ENCODE measurements around the gene PHKA2.
"Not testable (repeated sequence)": the region's sequence is repeated elsewhere in the genome, so short reads cannot be mapped to it uniquely, and the experiment has no call there.

Gene PHKA2

DNA sequence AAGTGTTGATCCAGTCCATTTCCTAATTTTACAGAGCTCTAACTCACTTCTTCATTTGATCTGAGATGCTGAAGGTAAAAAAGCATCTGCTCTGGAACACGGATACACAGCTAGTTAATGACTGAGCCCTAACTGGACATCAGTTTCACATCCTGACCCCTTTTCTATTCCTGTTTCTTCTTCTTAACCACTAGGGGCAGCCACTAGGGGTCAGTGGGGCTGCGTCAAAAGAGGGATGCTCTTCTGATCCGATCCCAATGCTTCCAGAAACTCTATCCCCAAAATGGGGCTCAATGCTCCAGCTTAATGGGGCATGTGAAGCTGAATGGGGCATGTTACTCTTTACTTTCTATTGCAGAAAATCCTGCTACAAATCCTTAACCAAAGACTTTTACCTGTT, 33.4 kb upstream of the PHKA2 start:
- DNase-seq (ENCODE audit: low spot score) = peak; percentile 20
- POLR2A ChIA-PET (ENCODE audit: low non-redundant PET) = no interaction called here
- TF ChIP-seq, protein P1, sequence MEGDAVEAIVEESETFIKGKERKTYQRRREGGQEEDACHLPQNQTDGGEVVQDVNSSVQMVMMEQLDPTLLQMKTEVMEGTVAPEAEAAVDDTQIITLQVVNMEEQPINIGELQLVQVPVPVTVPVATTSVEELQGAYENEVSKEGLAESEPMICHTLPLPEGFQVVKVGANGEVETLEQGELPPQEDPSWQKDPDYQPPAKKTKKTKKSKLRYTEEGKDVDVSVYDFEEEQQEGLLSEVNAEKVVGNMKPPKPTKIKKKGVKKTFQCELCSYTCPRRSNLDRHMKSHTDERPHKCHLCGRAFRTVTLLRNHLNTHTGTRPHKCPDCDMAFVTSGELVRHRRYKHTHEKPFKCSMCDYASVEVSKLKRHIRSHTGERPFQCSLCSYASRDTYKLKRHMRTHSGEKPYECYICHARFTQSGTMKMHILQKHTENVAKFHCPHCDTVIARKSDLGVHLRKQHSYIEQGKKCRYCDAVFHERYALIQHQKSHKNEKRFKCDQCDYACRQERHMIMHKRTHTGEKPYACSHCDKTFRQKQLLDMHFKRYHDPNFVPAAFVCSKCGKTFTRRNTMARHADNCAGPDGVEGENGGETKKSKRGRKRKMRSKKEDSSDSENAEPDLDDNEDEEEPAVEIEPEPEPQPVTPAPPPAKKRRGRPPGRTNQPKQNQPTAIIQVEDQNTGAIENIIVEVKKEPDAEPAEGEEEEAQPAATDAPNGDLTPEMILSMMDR (conservative IDR thresholded peaks at IDR 0.05; ENCODE audit: low read depth) = peak; percentile 32
- CTCF ChIA-PET = no interaction called here
- H3K27ac ChIP-seq = no peak overlapping the region

DNA sequence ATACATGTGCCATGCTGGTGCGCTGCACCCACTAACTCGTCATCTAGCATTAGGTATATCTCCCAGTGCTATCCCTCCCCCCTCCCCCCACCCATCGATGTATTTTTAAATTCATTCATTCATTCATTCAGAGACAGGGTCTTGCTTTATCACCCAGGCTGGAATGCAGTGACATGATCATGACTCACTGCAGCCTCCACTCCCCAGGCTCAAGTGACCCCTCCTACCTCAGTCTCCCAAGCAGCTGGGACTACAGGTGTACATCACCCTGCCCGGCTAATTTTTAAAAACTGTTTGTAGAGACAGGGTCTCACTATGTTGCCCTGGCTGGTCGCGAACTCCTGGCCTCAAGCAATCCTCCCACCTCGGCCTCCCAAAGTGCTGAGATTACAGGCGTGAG, 32.7 kb upstream of the PHKA2 start:
- DNase-seq (ENCODE audit: low spot score); H3K27ac ChIP-seq; CTCF ChIA-PET; POLR2A ChIA-PET (ENCODE audit: low non-redundant PET): not testable (repeated sequence)

DNA sequence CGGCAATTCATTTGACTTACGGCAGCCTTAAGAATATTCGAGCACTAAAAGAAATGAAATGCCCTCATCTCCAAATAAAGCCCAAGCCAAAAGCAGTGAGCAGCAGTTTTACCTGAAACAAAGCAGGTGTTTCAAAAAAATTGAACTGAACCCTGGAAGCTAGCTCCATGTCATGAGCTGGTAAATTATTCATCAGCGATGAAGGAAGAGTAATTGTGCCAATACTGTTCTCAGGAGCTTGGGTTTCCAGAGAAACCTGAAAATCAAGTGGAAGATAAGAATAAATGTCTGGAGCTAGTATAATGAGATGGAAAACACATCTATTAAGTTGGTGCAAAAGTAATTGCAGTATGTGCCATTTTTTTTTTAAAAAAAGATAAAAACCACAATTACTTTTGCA, 24.0 kb upstream of the PHKA2 start:
- TF ChIP-seq, protein P1 (conservative IDR thresholded peaks at IDR 0.05; ENCODE audit: low read depth) = no peak
- ChIA-PET POLR2A (ENCODE audit: low non-redundant PET) (no interaction called here), CTCF (no interaction called here)
- no peak for DNase-seq (ENCODE audit: low spot score)
- H3K27ac ChIP-seq = no peak overlapping the region

DNA sequence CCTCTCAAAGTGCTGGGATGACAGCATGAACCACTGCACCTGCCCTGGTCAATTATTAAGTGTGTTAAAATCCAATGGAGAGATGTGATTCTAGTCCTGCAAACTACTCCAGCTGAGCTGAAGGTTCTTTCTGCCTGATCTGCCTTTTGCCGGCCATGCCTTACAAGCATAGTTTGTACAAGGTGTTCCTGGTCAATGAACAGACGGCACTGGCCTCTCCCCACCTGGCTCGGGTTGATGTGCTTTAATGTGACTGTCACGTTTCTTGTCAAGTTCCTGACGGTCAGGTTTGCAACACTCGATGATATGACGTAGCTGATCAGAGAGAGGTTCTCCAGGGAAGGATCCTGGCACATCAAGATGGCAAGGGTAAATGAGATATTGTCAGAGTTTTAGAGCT, 23.1 kb upstream of the PHKA2 start:
- ChIA-PET CTCF (interaction anchor here (0.6 kb wide), 1 partner anchor 87 kb away, joined by 5 read pairs; no protein-coding TSS in a partner anchor), POLR2A (ENCODE audit: low non-redundant PET) (no interaction called here)
- no peak for DNase-seq (ENCODE audit: low spot score)
- TF ChIP-seq, protein P1 (conservative IDR thresholded peaks at IDR 0.05; ENCODE audit: low read depth) = no peak
- H3K27ac ChIP-seq = no peak overlapping the region

DNA sequence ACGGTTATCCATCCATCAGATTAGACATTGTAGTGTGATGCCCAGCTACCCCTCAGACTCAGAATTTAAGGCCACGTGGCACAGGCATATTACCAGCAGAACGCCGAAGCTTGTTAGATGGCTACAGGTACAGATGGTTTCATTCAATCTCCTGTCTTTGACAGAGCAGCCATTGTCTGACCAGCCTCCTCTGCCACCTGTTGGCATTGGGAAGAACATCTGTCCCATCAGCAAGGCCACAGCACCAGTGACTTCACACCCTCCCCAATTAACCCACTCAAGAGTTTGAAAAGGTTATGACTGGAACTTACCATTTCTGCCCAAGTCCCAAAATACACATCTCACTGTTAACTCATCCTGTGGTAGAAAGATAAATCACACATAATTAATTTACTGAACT, 22.0 kb upstream of the PHKA2 start:
- no peak overlapping the region for H3K27ac ChIP-seq
- ChIA-PET POLR2A (ENCODE audit: low non-redundant PET) (no interaction called here), CTCF (interaction anchor here (0.7 kb wide), 1 partner anchor 45 kb away, joined by 3 read pairs; no protein-coding TSS in a partner anchor)
- TF ChIP-seq, protein P1 (conservative IDR thresholded peaks at IDR 0.05; ENCODE audit: low read depth) = no peak
- DNase-seq (ENCODE audit: low spot score) = no peak

DNA sequence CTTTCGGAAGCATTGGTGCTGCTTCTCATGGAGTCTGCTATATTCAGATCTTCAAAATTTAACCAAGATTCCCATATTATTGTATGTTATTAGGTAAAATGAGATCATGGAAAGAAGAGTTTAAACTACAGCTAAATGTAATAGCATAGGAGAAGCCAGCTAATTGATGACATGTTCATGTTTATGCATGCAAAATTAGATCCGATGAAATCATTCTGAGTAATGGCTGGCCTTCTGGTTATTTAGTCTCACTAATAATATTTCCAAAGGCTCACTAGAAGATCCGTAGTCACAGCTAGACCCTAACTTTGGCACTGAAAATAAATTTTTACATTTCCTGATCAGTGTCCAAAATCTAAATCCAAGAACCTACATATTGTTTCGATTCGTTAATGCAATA, 19.8 kb upstream of the PHKA2 start:
- CTCF ChIA-PET = interaction anchor here (0.6 kb wide), 1 partner anchor 355 kb away, joined by 3 read pairs; no protein-coding TSS in a partner anchor
- no peak for DNase-seq (ENCODE audit: low spot score)
- TF ChIP-seq, protein P1 (conservative IDR thresholded peaks at IDR 0.05; ENCODE audit: low read depth) = no peak
- POLR2A ChIA-PET (ENCODE audit: low non-redundant PET) = no interaction called here
- no peak overlapping the region for H3K27ac ChIP-seq

DNA sequence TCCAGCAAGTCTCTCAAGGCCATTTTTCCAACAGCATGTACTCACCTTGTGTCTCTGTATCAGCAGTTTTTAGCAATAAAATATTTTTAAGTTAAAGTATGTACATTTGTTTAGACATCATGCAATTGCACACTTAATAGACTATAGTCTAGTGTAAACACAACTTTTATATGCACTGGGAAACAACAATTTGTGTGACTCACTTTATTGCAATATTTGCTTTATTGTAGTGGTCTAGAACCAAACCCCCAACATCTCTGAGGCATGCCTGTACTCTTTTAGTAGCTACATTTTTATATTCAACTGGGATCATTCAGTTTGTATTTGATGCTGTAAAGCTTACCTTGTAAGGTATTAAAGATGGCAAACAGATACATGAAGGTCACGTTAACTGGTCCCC, 14.7 kb upstream of the PHKA2 start:
- TF ChIP-seq, protein P1 (conservative IDR thresholded peaks at IDR 0.05; ENCODE audit: low read depth) = no peak
- CTCF ChIA-PET = no interaction called here
- H3K27ac ChIP-seq = no peak overlapping the region
- DNase-seq (ENCODE audit: low spot score) = no peak
- POLR2A ChIA-PET (ENCODE audit: low non-redundant PET) = no interaction called here

Data from RWPE1 (cell line).